Endothelial cell of umbilical vein (primary cell): Measurements from ENCODE around the gene PRM1. TPM values are rescaled to one million over a fixed set of nuclear protein-coding genes. Genes with fewer than 3 reads are reported as not detected.

Experiments used
- BruUV-seq: library from RNA; stranded (reverse); fragments of 400-500 nt; replicated peaks from 2 replicates; lab custom pipeline; 2021; lab: Mats Ljungman, UMichigan
- CTCF ChIA-PET: fragments of 300-600, 350-600 bp; sonication (Branson Sonifier 250); formaldehyde crosslinking; loops from one replicate; lab custom pipeline; 2021; ENCODE audit warnings: antibody characterized with exemption, inconsistent platforms; lab: Charles Lee
- POLR2A ChIA-PET: fragments of 300-600, 350-600 bp; sonication (Branson Sonifier 250); formaldehyde crosslinking; loops from one replicate; lab custom pipeline; 2021; ENCODE audit warnings: antibody characterized with exemption, inconsistent platforms; lab: Charles Lee
- DNase-seq: peaks from one replicate; pipeline ENCODE4 v3.0.0-alpha.2; 2011; ENCODE audit warnings: low read depth, low spot score
- FAIRE-seq: peaks from 2 replicates; lab custom pipeline; 2011; peaks lifted over from hg19 to GRCh38; lab: Jason Lieb, UNC
- H2AFZ ChIP-seq: 2 replicates; pipeline ENCODE4 v1.6.0; 2012; ENCODE audit warnings: low read depth, low read length, control low read depth, inconsistent platforms
- H3K27ac ChIP-seq: 2 replicates; pipeline ENCODE4 v1.5.1; 2011; ENCODE audit warnings: low read depth, mild to moderate bottlenecking, control low read depth, low read length, moderate library complexity; ENCODE audit not compliant: insufficient read depth
- H3K27me3 ChIP-seq, 2 experiments: 2 replicates each; pipeline versions ENCODE4 v1.6.0 to v1.6.1; 2011; ENCODE audit warnings: low read length in 2 of 2, mixed read lengths in 1 of 2; ENCODE audit not compliant: control insufficient read depth in 2 of 2, insufficient read depth in 2 of 2
- H3K36me3 ChIP-seq, 2 experiments: 2 replicates in 1 of 2; 3 replicates in 1 of 2; pipeline ENCODE4 v1.5.1; 2011; ENCODE audit warnings: low read length in 2 of 2, mild to moderate bottlenecking in 1 of 2, moderate library complexity in 1 of 2; ENCODE audit not compliant: control insufficient read depth in 2 of 2, insufficient read depth in 2 of 2; ENCODE audit errors: extremely low read depth in 1 of 2
- H3K4me1 ChIP-seq: 3 replicates; pipeline ENCODE4 v1.5.1; 2011; ENCODE audit warnings: mild to moderate bottlenecking, low read length; ENCODE audit not compliant: control insufficient read depth, insufficient read depth; ENCODE audit errors: extremely low read depth
- H3K4me2 ChIP-seq: 2 replicates; pipeline ENCODE4 v1.6.1; 2011; ENCODE audit warnings: low read length, control low read depth, mixed read lengths; ENCODE audit not compliant: insufficient read depth
- H3K4me3 ChIP-seq, 3 experiments: fragments of 200-600 bp in 1 of 3; sonication (generic), shearing (Covaris generic) in 1 of 3; replicated peaks in 1 of 3; 2 replicates each; pipeline ENCODE4 v1.5.1; 2011 to 2016; ENCODE audit warnings: control low read depth in 3 of 3, low read length in 3 of 3, mild to moderate bottlenecking in 2 of 3, inconsistent platforms in 1 of 3, low read depth in 1 of 3, moderate library complexity in 1 of 3; ENCODE audit not compliant: insufficient read depth in 1 of 3
- H3K79me2 ChIP-seq: 2 replicates; pipeline ENCODE4 v1.6.0; 2012; ENCODE audit warnings: low read length, inconsistent platforms; ENCODE audit not compliant: control insufficient read depth, insufficient read depth
- H3K9ac ChIP-seq: replicated peaks from 2 replicates; pipeline ENCODE3; 2011; ENCODE audit warnings: low read length, control low read depth; ENCODE audit not compliant: insufficient read depth; ENCODE audit errors: extremely low read depth
- H3K9me1 ChIP-seq: replicated peaks from 3 replicates; pipeline ENCODE4 v1.6.0; 2011; ENCODE audit warnings: mild to moderate bottlenecking, low read length; ENCODE audit not compliant: control insufficient read depth, insufficient read depth; ENCODE audit errors: extremely low read depth
- H3K9me3 ChIP-seq: replicated peaks from 2 replicates; pipeline ENCODE4 v1.5.1; 2012; ENCODE audit warnings: low read length, inconsistent platforms; ENCODE audit not compliant: control insufficient read depth, insufficient read depth
- H4K20me1 ChIP-seq: replicated peaks from 2 replicates; pipeline ENCODE3; 2011; ENCODE audit warnings: mild to moderate bottlenecking, low read length; ENCODE audit not compliant: control insufficient read depth, insufficient read depth; ENCODE audit errors: extremely low read depth
- CTCF ChIP-seq, 2 donors: IDR thresholded peaks; 1 replicate in 1 of 2; 2 replicates in 1 of 2; pipeline ENCODE4 v1.5.1; 2011; ENCODE audit warnings: low read length in 2 of 2, mild to moderate bottlenecking in 2 of 2, moderate library complexity in 2 of 2, control low read depth in 1 of 2, inconsistent platforms in 1 of 2, low read depth in 1 of 2; ENCODE audit not compliant: insufficient read depth in 1 of 2; ENCODE audit errors: extremely low read depth in 1 of 2
- EZH2 ChIP-seq: IDR thresholded peaks from 2 replicates; pipeline ENCODE4 v1.6.1; 2012; ENCODE audit warnings: borderline replicate concordance, low read depth, mild to moderate bottlenecking, moderate library complexity, low read length, inconsistent platforms; ENCODE audit not compliant: severe bottlenecking
- FOS ChIP-seq: IDR thresholded peaks from 2 replicates; pipeline ENCODE4 v1.6.1; 2011; ENCODE audit warnings: mild to moderate bottlenecking, low read length, moderate library complexity, borderline replicate concordance; ENCODE audit not compliant: insufficient read depth
- GATA2 ChIP-seq: IDR thresholded peaks from 2 replicates; pipeline ENCODE4 v1.7.0; 2011; ENCODE audit warnings: low read depth, mild to moderate bottlenecking, moderate library complexity, mixed read lengths, low read length; ENCODE audit not compliant: insufficient read length, insufficient read depth
- JUN ChIP-seq: IDR thresholded peaks from 2 replicates; pipeline ENCODE4 v1.6.1; 2011; ENCODE audit warnings: borderline replicate concordance, low read depth; ENCODE audit not compliant: insufficient read length, insufficient read depth
- MAX ChIP-seq: IDR thresholded peaks from 2 replicates; pipeline ENCODE4 v1.6.1; 2011; ENCODE audit not compliant: insufficient read depth, insufficient read length
- MYC ChIP-seq: IDR thresholded peaks from one replicate; pipeline ENCODE4 v1.6.1; 2011; ENCODE audit warnings: mild to moderate bottlenecking, low read depth, low read length
- POLR2A ChIP-seq: IDR thresholded peaks from 2 replicates; pipeline ENCODE4 v1.6.1; 2012; ENCODE audit warnings: low read depth, mild to moderate bottlenecking, control low read depth, low read length
- POLR2AphosphoS5 ChIP-seq: IDR thresholded peaks from 2 replicates; pipeline ENCODE4 v1.6.1; 2012; ENCODE audit warnings: low read depth, mild to moderate bottlenecking, control low read depth, low read length, moderate library complexity; ENCODE audit not compliant: insufficient read depth
- dilution Hi-C: fragments of 300-500 bp; cut with MboI; formaldehyde crosslinking; loops from one replicate; pipeline ENCODE4 v1.15.0; 2019; ENCODE audit warnings: low sequenced_read_pairs; ENCODE audit not compliant: extremely low pct_ligation_motif_present
- intact Hi-C: fragments of 100-400 bp; cut with micrococcal nuclease; formaldehyde crosslinking; loops from one replicate; pipeline ENCODE4 v1.10.0; 2022
- polyA plus RNA-seq, 4 experiments: library from polyadenylated mRNA; depleted of rRNA in 3 of 4; stranded (reverse) in 3 of 4; unstranded in 1 of 4; fragments of >200 nt; gene quantifications; 2 replicates each; pipeline versions ENCODE4 v1.2.1 to v1.2.3, GENCODE V29; 2011 to 2012; ENCODE audit warnings: missing spikeins in 1 of 4
- total RNA-seq: library from RNA; stranded (reverse); gene quantifications from 2 replicates; pipeline ENCODE4 v1.2.3, GENCODE V29; 2021

Gene PRM1
- total and polyA plus RNA-seq, 2 donors (not counting 3 experiments of a cell fraction or from before 2014, with no cell fraction given), result not detected

DNA sequence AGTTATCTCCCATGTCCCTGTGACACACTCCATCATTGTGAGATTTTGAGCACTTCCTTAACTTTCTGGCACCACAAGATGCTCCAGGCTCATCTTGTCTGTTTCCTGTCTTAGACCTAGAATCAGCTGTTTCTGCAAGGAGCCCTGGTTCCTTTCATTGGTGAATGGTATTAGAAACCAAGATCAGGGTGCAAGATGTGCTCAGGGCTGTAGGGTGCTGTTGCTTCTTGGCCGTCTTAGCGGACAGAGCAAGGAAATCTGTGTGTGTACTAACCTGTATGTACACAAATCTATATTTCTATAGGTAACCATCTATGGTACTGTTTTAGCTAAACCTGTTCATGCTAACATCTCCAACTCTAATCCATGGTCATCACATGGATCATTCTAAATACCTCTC is 8.1 kb upstream of the PRM1 start:
- H2AFZ ChIP-seq, result no peak overlapping the region
- TF ChIP-seq MYC (no peak), FOS (no peak), MAX (no peak), JUN (no peak), GATA2 (no peak), POLR2A (no peak), POLR2AphosphoS5 (no peak), EZH2 (no peak), CTCF (IDR thresholded peaks at IDR 0.05; ENCODE audit: extremely low read depth in 1 of 2, insufficient read depth in 1 of 2, low read depth in 1 of 2, low read length in 2 of 2) (no peak)
- peaks cover 3 to 5% of the 10 kb centered on the region in 2 experiments for H3K27me3 ChIP-seq
- DNase-seq (no peak), FAIRE-seq (no peak)
- no peak overlapping the region for H3K9ac ChIP-seq
- ChIA-PET CTCF (interaction anchor here (1.2 kb wide), 1 partner anchor 9 kb away, joined by 3 read pairs; no protein-coding TSS in a partner anchor), POLR2A (no interaction called here)
- BruUV-seq, result no TSS peak
- no peaks in the 10 kb centered on the region for H4K20me1 ChIP-seq
- H3K79me2 ChIP-seq, result no peaks in the 10 kb centered on the region
- H3K4me1 ChIP-seq, result no peaks in the 10 kb centered on the region
- dilution Hi-C loops (no loop called here), intact Hi-C loops (no loop called here)
- no peak overlapping the region for H3K27ac ChIP-seq
- no peaks in the 10 kb centered on the region for H3K9me3 ChIP-seq
- no peak overlapping the region for H3K4me2 ChIP-seq
- H3K9me1 ChIP-seq, result no peaks in the 10 kb centered on the region
- H3K4me3 ChIP-seq, result no peak overlapping the region
- no peaks in the 10 kb centered on the region for H3K36me3 ChIP-seq
